Measurements from ENCODE around the gene DPYD.

The DPYD gene

GRCh38 chr1:97499667-97500066, 421.2 kb downstream of the DPYD start:
- H4K8ac ChIP-seq (ENCODE audit: low read depth, low read length), result no peak overlapping the region
- H3K79me1 ChIP-seq (ENCODE audit: low read depth, low read length), result no peaks in the 10 kb centered on the region
- no peaks in the 10 kb centered on the region for H3K27me3 ChIP-seq (ENCODE audit: control insufficient read depth in 3 of 3, insufficient read depth in 3 of 3, low read depth in 1 of 3, low read length in 3 of 3)
- no peaks in the 10 kb centered on the region for H3K36me3 ChIP-seq (replicated peaks in 1 of 2; ENCODE audit: control insufficient read depth in 2 of 2, insufficient read depth in 2 of 2, low read length in 2 of 2)
- H3K18ac ChIP-seq (ENCODE audit: low read length), result no peak overlapping the region
- H2BK12ac ChIP-seq (ENCODE audit: low read length), result no peak overlapping the region
- H3K23ac ChIP-seq (ENCODE audit: low read depth, low read length, poor library complexity), result no peak overlapping the region
- no peak overlapping the region for H3K4ac ChIP-seq (ENCODE audit: low read length)
- H3K4me2 ChIP-seq (ENCODE audit: insufficient read depth, low read length, poor library complexity, severe bottlenecking), result no peak overlapping the region
- no peaks in the 10 kb centered on the region for H3K9me3 ChIP-seq (replicated peaks in 1 of 2; ENCODE audit: control insufficient read depth in 2 of 2, insufficient read depth in 1 of 2, low read depth in 1 of 2, low read length in 2 of 2)
- H3K4me1 ChIP-seq (ENCODE audit: control insufficient read depth in 2 of 2, insufficient read depth in 1 of 2, low read depth in 1 of 2, low read length in 2 of 2), result peaks cover 0 to 14% of the 10 kb centered on the region in 2 donors
- no peak overlapping the region for H4K91ac ChIP-seq (ENCODE audit: low read depth, low read length, poor library complexity)
- H2AFZ ChIP-seq (ENCODE audit: low read length), result no peak overlapping the region
- H3K4me3 ChIP-seq (ENCODE audit: low read length in 2 of 2), result no peak overlapping the region
- no peak overlapping the region for H3K9ac ChIP-seq (ENCODE audit: low read depth, low read length, poor library complexity)
- no peak overlapping the region for H2BK120ac ChIP-seq (ENCODE audit: low read depth, low read length)
- no peak overlapping the region for H2AK5ac ChIP-seq (ENCODE audit: low read depth, low read length)
- no peak overlapping the region for H3K14ac ChIP-seq (ENCODE audit: low read length)
- H2BK5ac ChIP-seq (ENCODE audit: low read length), result no peak overlapping the region
- no peak overlapping the region for H3K27ac ChIP-seq (replicated peaks; ENCODE audit: low read length)
- H2BK15ac ChIP-seq (ENCODE audit: low read length), result no peak overlapping the region
- DNase-seq (ENCODE audit: low spot score), result no peak

GRCh38 chr1:97489834-97490233, 431.0 kb downstream of the DPYD start:
- Histone ChIP-seq H2AFZ (ENCODE audit: low read length) (no peak overlapping the region), H3K4ac (ENCODE audit: low read length) (no peak overlapping the region), H3K4me2 (ENCODE audit: insufficient read depth, low read length, poor library complexity, severe bottlenecking) (no peak overlapping the region), H3K4me3 (ENCODE audit: low read length in 2 of 2) (no peak overlapping the region), H4K8ac (ENCODE audit: low read depth, low read length) (no peak overlapping the region), H2BK15ac (ENCODE audit: low read length) (no peak overlapping the region), H3K14ac (ENCODE audit: low read length) (no peak overlapping the region), H3K9ac (ENCODE audit: low read depth, low read length, poor library complexity) (no peak overlapping the region), H2BK120ac (ENCODE audit: low read depth, low read length) (no peak overlapping the region), H3K23ac (ENCODE audit: low read depth, low read length, poor library complexity) (no peak overlapping the region), H3K36me3 (replicated peaks in 1 of 2; ENCODE audit: control insufficient read depth in 2 of 2, insufficient read depth in 2 of 2, low read length in 2 of 2) (no peaks in the 10 kb centered on the region), H3K27ac (replicated peaks; ENCODE audit: low read length) (no peak overlapping the region), H2BK5ac (ENCODE audit: low read length) (no peak overlapping the region), H2BK12ac (ENCODE audit: low read length) (no peak overlapping the region), H4K91ac (ENCODE audit: low read depth, low read length, poor library complexity) (no peak overlapping the region), H3K9me3 (replicated peaks in 1 of 2; ENCODE audit: control insufficient read depth in 2 of 2, insufficient read depth in 1 of 2, low read depth in 1 of 2, low read length in 2 of 2) (peaks cover 2 to 10% of the 10 kb centered on the region in 2 donors), H3K4me1 (ENCODE audit: control insufficient read depth in 2 of 2, insufficient read depth in 1 of 2, low read depth in 1 of 2, low read length in 2 of 2) (peaks cover 2% of the 10 kb centered on the region in 2 donors), H3K79me1 (ENCODE audit: low read depth, low read length) (no peaks in the 10 kb centered on the region), H2AK5ac (ENCODE audit: low read depth, low read length) (no peak overlapping the region), H3K27me3 (ENCODE audit: control insufficient read depth in 3 of 3, insufficient read depth in 3 of 3, low read depth in 1 of 3, low read length in 3 of 3) (no peaks in the 10 kb centered on the region), H3K18ac (ENCODE audit: low read length) (no peak overlapping the region)
- DNase-seq (ENCODE audit: low spot score), result no peak
- no CpG with 5 or more reads among the region's 2 CpGs for WGBS, 2 donors (ENCODE audit: extremely low coverage in 2 of 2, insufficient read length in 2 of 2, insufficient replicate concordance in 1 of 2)

GRCh38 chr1:97488530-97488929, 432.3 kb downstream of the DPYD start:
- Histone ChIP-seq H3K4me1 (ENCODE audit: control insufficient read depth in 2 of 2, insufficient read depth in 1 of 2, low read depth in 1 of 2, low read length in 2 of 2) (peaks cover 0 to 2% of the 10 kb centered on the region in 2 donors), H4K91ac (ENCODE audit: low read depth, low read length, poor library complexity) (no peak overlapping the region), H3K79me1 (ENCODE audit: low read depth, low read length) (no peaks in the 10 kb centered on the region), H3K4me3 (ENCODE audit: low read length in 2 of 2) (no peak overlapping the region), H3K36me3 (replicated peaks in 1 of 2; ENCODE audit: control insufficient read depth in 2 of 2, insufficient read depth in 2 of 2, low read length in 2 of 2) (no peaks in the 10 kb centered on the region), H2AK5ac (ENCODE audit: low read depth, low read length) (no peak overlapping the region), H2AFZ (ENCODE audit: low read length) (no peak overlapping the region), H2BK5ac (ENCODE audit: low read length) (no peak overlapping the region), H2BK15ac (ENCODE audit: low read length) (no peak overlapping the region), H3K23ac (ENCODE audit: low read depth, low read length, poor library complexity) (no peak overlapping the region), H2BK120ac (ENCODE audit: low read depth, low read length) (no peak overlapping the region), H3K27me3 (ENCODE audit: control insufficient read depth in 3 of 3, insufficient read depth in 3 of 3, low read depth in 1 of 3, low read length in 3 of 3) (no peaks in the 10 kb centered on the region), H3K27ac (replicated peaks; ENCODE audit: low read length) (no peak overlapping the region), H4K8ac (ENCODE audit: low read depth, low read length) (no peak overlapping the region), H3K14ac (ENCODE audit: low read length) (no peak overlapping the region), H3K9me3 (replicated peaks in 1 of 2; ENCODE audit: control insufficient read depth in 2 of 2, insufficient read depth in 1 of 2, low read depth in 1 of 2, low read length in 2 of 2) (peaks cover 2 to 10% of the 10 kb centered on the region in 2 donors), H2BK12ac (ENCODE audit: low read length) (no peak overlapping the region), H3K4ac (ENCODE audit: low read length) (no peak overlapping the region), H3K18ac (ENCODE audit: low read length) (no peak overlapping the region), H3K9ac (ENCODE audit: low read depth, low read length, poor library complexity) (no peak overlapping the region), H3K4me2 (ENCODE audit: insufficient read depth, low read length, poor library complexity, severe bottlenecking) (no peak overlapping the region)
- WGBS, 2 donors (ENCODE audit: extremely low coverage in 2 of 2, insufficient read length in 2 of 2, insufficient replicate concordance in 1 of 2), result no CpG with 5 or more reads among the region's 2 CpGs
- DNase-seq (ENCODE audit: low spot score), result no peak

GRCh38 chr1:97482022-97482421, 438.8 kb downstream of the DPYD start:
- no peak overlapping the region for H3K4ac ChIP-seq (ENCODE audit: low read length)
- H3K4me2 ChIP-seq (ENCODE audit: insufficient read depth, low read length, poor library complexity, severe bottlenecking), result no peak overlapping the region
- no peak overlapping the region for H3K4me3 ChIP-seq (ENCODE audit: low read length in 2 of 2)
- no peaks in the 10 kb centered on the region for H3K27me3 ChIP-seq (ENCODE audit: control insufficient read depth in 3 of 3, insufficient read depth in 3 of 3, low read depth in 1 of 3, low read length in 3 of 3)
- H4K91ac ChIP-seq (ENCODE audit: low read depth, low read length, poor library complexity), result no peak overlapping the region
- no peak overlapping the region for H3K14ac ChIP-seq (ENCODE audit: low read length)
- H2BK12ac ChIP-seq (ENCODE audit: low read length), result no peak overlapping the region
- DNase-seq (ENCODE audit: low spot score), result no peak
- peaks cover 1% of the 10 kb centered on the region for H3K79me1 ChIP-seq (ENCODE audit: low read depth, low read length)
- no peak overlapping the region for H2AK5ac ChIP-seq (ENCODE audit: low read depth, low read length)
- no peak overlapping the region for H2BK5ac ChIP-seq (ENCODE audit: low read length)
- no peaks in the 10 kb centered on the region for H3K4me1 ChIP-seq (ENCODE audit: control insufficient read depth in 2 of 2, insufficient read depth in 1 of 2, low read depth in 1 of 2, low read length in 2 of 2)
- no peak overlapping the region for H3K9ac ChIP-seq (ENCODE audit: low read depth, low read length, poor library complexity)
- H3K9me3 ChIP-seq (replicated peaks in 1 of 2; ENCODE audit: control insufficient read depth in 2 of 2, insufficient read depth in 1 of 2, low read depth in 1 of 2, low read length in 2 of 2), result peaks cover 2 to 7% of the 10 kb centered on the region in 2 donors
- H2BK120ac ChIP-seq (ENCODE audit: low read depth, low read length), result no peak overlapping the region
- no peak overlapping the region for H3K27ac ChIP-seq (replicated peaks; ENCODE audit: low read length)
- no peak overlapping the region for H4K8ac ChIP-seq (ENCODE audit: low read depth, low read length)
- WGBS, 2 donors (ENCODE audit: extremely low coverage in 2 of 2, insufficient read length in 2 of 2, insufficient replicate concordance in 1 of 2), result no CpG with 5 or more reads among the region's 1 CpG
- no peak overlapping the region for H3K18ac ChIP-seq (ENCODE audit: low read length)
- no peaks in the 10 kb centered on the region for H3K36me3 ChIP-seq (replicated peaks in 1 of 2; ENCODE audit: control insufficient read depth in 2 of 2, insufficient read depth in 2 of 2, low read length in 2 of 2)
- no peak overlapping the region for H3K23ac ChIP-seq (ENCODE audit: low read depth, low read length, poor library complexity)
- no peak overlapping the region for H2AFZ ChIP-seq (ENCODE audit: low read length)
- H2BK15ac ChIP-seq (ENCODE audit: low read length), result no peak overlapping the region

All from neuronal stem cell (in vitro differentiated cells).